Measurements from ENCODE around the gene TNFAIP6. TPM values are rescaled to one million over a fixed set of nuclear protein-coding genes. Genes with fewer than 3 reads are reported as not detected.
A peak's percentile ranks its signal among the peaks of the same experiment; 100 is the strongest.

The TNFAIP6 gene
- total and polyA plus RNA-seq, 10 of the 15 experiments (the other 5 are each of a cell fraction or from before 2014, with no cell fraction given), result 0.68 to 5.7 (median 1.3) TPM

GRCh38 chr2:151409601-151410484, 52.5 kb downstream of the TNFAIP6 start, which contains the start of gene RIF1 (continued):
- TF ChIP-seq REST (IDR thresholded peaks at IDR 0.05; ENCODE audit: low read depth, low read length) (no peak), USF2 (IDR thresholded peaks at IDR 0.05; ENCODE audit: borderline replicate concordance, low read depth, low read length) (no peak), RB1 (IDR thresholded peaks at IDR 0.05; ENCODE audit: borderline replicate concordance) (peak; percentile 98; the same call in 1 of the 2 replicates), NKRF (conservative IDR thresholded peaks at IDR 0.05) (peak; percentile 83), RAD21 (IDR thresholded peaks at IDR 0.05; ENCODE audit: insufficient read depth, low read depth, low read length) (no peak), PML (IDR thresholded peaks at IDR 0.05; ENCODE audit: low read length) (no peak), BCL11A (IDR thresholded peaks at IDR 0.05; ENCODE audit: low read depth, low read length) (no peak), HSF1 (IDR thresholded peaks at IDR 0.05; ENCODE audit: low read depth, low read length) (no peak), CBFB (IDR thresholded peaks at IDR 0.05; ENCODE audit: low read depth) (peak; percentile 54; the same call in 1 of the 2 replicates), MYC (IDR thresholded peaks at IDR 0.05; ENCODE audit: insufficient read depth, insufficient read length, insufficient replicate concordance, low read length, severe bottlenecking) (peak; percentile 88), SMC3 (IDR thresholded peaks at IDR 0.05; ENCODE audit: borderline replicate concordance, low read length) (no peak), MLLT1 (IDR thresholded peaks at IDR 0.05) (peak; percentile 100), BHLHE40 (IDR thresholded peaks at IDR 0.05; ENCODE audit: borderline replicate concordance in 1 of 2, low read depth in 2 of 2, low read length in 1 of 2) (peak; percentile 88 to 95), TCF7 (IDR thresholded peaks at IDR 0.05; ENCODE audit: borderline replicate concordance) (no peak), SKIL (IDR thresholded peaks at IDR 0.05; ENCODE audit: low read depth, poor library complexity, severe bottlenecking) (peak; percentile 33), LARP7 (IDR thresholded peaks at IDR 0.05) (peak; percentile 47)

All from GM12878 (cell line).